ENCODE results near the gene ADK.

ADK gene

GRCh38 chr10:74388801-74389200 lies 237.8 kb downstream of the ADK start:
- DNase-seq (ENCODE audit: low read depth, low spot score): no peak
- ChIA-PET POLR2A (no interaction called here), CTCF (no interaction called here)
- no peak for TF ChIP-seq CTCF (IDR thresholded peaks at IDR 0.05; ENCODE audit: insufficient read depth, low read length, missing control alignments)
- no peak overlapping the region for H3K4me3 ChIP-seq (ENCODE audit: low read depth, low read length)

GRCh38 chr10:74391786-74392185 lies 240.8 kb downstream of the ADK start:
- ChIA-PET CTCF (no interaction called here), POLR2A (no interaction called here)
- H3K4me3 ChIP-seq (ENCODE audit: low read depth, low read length): no peak overlapping the region
- no peak for TF ChIP-seq CTCF (IDR thresholded peaks at IDR 0.05; ENCODE audit: insufficient read depth, low read length, missing control alignments)
- DNase-seq (ENCODE audit: low read depth, low spot score): no peak

- peak; percentile 3 for DNase-seq (ENCODE audit: low read depth, low spot score)
- POLR2A ChIA-PET: no interaction called here
- no peak overlapping the region for H3K4me3 ChIP-seq (ENCODE audit: low read depth, low read length)
- CTCF ChIA-PET: no interaction called here
- TF ChIP-seq CTCF (IDR thresholded peaks at IDR 0.05; ENCODE audit: insufficient read depth, low read length, missing control alignments): no peak
These were observed 243.5 kb downstream of the ADK start for GRCh38 chr10:74394416-74394969.

GRCh38 chr10:74400186-74400585 lies 249.2 kb downstream of the ADK start:
- CTCF ChIA-PET: no interaction called here
- TF ChIP-seq CTCF (IDR thresholded peaks at IDR 0.05; ENCODE audit: insufficient read depth, low read length, missing control alignments): no peak
- POLR2A ChIA-PET: no interaction called here
- DNase-seq (ENCODE audit: low read depth, low spot score): no peak
- H3K4me3 ChIP-seq (ENCODE audit: low read depth, low read length): no peak overlapping the region

- no peak for DNase-seq (ENCODE audit: low read depth, low spot score)
- no peak for TF ChIP-seq CTCF (IDR thresholded peaks at IDR 0.05; ENCODE audit: insufficient read depth, low read length, missing control alignments)
- ChIA-PET POLR2A (no interaction called here), CTCF (no interaction called here)
- no peak overlapping the region for H3K4me3 ChIP-seq (ENCODE audit: low read depth, low read length)
These were observed 255.0 kb downstream of the ADK start for GRCh38 chr10:74406006-74406405.

GRCh38 chr10:74415146-74415839 lies 264.3 kb downstream of the ADK start:
- no peak for DNase-seq (ENCODE audit: low read depth, low spot score)
- ChIA-PET POLR2A (no interaction called here), CTCF (no interaction called here)
- no peak for TF ChIP-seq CTCF (IDR thresholded peaks at IDR 0.05; ENCODE audit: insufficient read depth, low read length, missing control alignments)
- H3K4me3 ChIP-seq (ENCODE audit: low read depth, low read length): no peak overlapping the region
